ENCODE data around the gene BACH2. TPM values are rescaled to one million over a fixed set of nuclear protein-coding genes. Genes with fewer than 3 reads are reported as not detected.
"Not testable (repeated sequence)": the region's sequence is repeated elsewhere in the genome, so short reads cannot be mapped to it uniquely, and the experiment has no call there.

Gene BACH2
- total RNA-seq, 1 experiment from 2014 or later, result 0.06 TPM

DNA sequence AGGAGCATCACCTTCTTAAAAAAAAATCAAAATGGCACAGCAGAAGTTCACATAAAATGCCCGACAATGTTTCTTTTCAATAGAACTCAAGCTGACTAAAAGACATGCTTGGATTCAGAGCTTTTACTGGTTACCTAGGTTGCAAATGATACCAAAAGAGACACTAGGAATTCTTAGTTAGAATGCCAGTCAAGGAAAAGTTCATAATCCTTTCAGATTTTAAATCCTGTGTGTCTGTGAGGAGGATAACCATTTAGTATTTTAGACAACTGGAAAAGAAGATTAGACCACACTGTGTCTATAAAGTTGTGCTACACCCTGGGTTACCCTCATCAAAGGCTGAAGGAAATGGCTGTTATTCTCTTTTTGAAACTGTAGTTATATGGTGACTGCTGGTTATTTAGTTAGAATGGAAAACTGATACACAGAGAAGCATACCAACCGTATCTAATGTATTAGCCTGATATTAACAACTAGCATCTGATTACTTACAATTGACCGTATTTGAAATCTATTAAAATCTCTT lies 262.8 kb downstream of the BACH2 start:
- no peak for DNase-seq (ENCODE audit: low read depth)

DNA sequence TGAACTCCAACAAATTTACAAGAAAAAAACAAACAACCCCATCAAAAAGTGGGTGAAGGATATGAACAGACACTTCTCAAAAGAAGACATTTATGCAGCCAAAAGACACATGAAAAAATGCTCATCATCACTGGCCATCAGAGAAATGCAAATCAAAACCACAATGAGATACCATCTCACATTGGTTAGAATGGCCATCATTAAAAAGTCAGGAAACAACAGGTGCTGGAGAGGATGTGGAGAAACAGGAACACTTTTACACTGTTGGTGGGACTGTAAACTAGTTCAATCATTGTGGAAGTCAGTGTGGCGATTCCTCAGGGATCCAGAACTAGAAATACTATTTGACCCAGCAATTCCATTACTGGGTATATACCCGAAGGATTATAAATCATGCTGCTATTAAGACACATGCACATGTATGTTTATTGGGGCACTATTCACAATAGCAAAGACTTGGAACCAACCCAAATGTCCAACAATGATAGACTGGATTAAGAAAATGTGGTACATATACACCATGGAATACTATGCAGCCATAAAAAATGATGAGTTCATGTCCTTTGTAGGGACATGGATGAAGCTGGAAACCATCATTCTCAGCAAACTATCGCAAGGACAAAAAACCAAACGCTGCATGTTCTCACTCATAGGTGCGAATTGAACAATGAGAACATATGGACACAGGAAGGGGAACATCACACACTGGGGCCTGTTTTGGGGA lies 264.0 kb downstream of the BACH2 start:
- DNase-seq (ENCODE audit: low read depth), result not testable (repeated sequence)

DNA sequence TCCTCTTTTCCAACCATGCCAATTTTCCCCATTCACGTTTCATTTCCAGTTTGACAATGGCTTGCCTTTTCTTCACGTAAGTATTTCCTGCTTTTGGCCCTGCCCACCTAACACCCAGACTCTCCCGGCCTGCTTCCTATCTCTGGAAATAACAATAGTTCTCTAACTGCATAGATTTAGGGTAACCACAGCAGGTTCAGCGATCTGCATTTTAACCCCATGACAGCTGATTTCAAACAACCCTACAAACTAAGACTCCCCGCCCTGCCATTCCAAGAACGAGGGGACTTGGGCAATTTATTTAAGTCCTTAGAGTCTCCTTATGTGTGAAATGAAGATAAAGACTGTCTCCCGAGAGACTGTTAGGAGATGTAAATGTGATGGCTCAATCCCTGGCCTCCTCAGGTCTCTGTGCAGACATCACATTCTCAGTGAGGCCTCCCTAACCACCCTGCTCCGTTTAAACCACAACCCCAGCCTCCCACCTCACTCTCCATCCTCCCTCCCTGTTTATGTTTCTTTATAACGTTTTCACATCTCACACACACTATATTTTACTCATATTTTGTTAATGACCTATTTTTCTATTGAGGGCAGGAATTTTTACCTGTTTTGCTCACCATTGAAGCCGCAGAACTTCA lies 267.5 kb downstream of the BACH2 start:
- no peak for DNase-seq (ENCODE audit: low read depth)

DNA sequence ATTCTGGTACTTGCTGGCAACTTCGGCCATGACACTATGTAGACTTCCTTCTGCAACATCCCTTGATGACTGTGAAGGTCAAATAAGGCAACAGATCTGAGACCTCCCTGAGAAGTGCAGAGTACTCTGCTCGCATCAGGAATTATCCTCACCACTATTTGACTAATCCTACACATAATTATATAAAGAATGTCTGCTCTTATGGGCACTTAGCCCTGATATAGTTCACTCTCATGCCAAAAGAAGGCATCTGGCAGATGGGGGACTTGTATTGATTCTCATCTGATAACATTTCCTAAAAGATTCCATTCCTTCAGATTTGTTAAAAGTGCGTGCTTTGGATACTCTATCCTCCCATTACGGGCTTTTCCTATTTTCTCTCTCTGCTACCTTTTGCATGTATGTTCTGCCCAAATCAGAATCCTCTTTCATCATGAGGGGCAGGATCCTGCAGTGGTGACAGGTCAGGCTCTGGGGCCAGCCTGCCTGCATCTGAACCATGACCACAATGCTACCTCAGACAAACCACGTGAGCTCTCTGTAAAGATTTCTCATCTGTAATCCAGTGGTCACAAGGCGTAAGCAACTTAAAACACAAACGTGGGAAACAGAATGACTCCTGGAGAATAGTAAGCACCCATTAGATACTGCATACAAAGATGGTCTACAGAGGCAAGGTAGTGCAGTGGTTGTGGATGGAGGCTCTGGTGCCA lies 268.4 kb downstream of the BACH2 start:
- no peak for DNase-seq (ENCODE audit: low read depth)

DNA sequence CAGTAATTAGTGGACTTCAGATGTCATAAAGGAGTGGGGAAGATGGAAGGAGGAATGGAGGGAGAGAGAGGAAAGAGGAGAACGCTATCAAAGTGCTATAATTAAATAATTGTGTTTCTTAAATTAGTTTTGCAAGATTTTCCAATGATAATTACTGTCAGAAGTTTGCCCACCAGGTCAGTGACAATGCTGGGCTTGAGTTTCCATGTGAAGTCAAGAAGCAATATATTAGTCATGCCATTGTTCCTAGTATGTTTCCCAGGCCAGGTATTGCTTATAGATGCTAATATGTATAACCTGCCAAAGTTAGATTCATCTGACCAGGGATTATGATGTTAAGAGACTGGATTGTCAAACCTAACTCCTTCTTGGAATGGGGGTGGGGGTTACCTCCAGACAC lies 270.4 kb downstream of the BACH2 start:
- no peak for DNase-seq (ENCODE audit: low read depth)

DNA sequence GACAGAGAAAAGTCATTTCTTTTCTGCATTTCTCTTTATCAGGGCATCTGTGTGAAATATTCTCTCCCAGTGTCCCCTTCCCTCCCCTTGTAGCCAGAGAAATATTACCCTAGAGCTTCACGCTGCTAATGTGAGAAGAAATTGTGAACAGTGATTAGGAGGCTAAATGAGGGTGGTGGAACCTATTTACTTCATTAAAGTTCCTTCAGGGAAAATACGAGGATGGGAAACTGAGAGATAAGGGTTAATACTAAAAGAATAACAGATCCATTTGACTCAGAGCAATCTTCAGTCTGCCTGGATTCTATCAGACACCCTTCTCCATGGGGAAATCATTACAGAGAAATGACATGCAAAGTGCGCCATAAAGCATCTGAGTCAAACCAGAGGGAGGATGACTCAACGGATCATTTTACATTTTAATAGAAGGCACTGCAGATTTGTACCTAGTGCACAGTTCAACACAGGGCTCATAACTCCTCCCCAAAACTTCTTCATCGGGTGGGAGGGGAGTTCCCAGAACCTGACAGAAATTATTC lies 271.1 kb downstream of the BACH2 start:
- peak; percentile 90 for DNase-seq (ENCODE audit: low read depth)

DNA sequence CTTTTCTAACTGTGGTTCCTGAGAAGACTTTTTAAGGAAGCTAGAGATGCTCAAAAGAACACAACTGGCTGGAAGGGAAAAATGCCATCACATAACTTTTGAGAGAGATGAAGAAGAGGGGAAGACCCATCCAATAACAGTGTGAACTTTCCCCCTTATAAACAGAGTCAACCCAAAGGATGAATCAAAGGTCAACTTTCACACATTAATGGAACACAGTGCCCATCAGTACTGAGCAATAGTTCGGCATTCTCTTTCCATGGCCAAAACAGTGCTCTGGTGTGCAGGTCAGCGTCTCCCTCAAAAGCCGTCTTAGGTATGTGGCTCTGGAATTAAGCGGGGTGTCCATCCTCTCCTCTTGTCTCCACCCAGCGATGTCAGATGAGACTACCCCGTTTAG lies 272.0 kb downstream of the BACH2 start:
- DNase-seq (ENCODE audit: low read depth), result no peak

DNA sequence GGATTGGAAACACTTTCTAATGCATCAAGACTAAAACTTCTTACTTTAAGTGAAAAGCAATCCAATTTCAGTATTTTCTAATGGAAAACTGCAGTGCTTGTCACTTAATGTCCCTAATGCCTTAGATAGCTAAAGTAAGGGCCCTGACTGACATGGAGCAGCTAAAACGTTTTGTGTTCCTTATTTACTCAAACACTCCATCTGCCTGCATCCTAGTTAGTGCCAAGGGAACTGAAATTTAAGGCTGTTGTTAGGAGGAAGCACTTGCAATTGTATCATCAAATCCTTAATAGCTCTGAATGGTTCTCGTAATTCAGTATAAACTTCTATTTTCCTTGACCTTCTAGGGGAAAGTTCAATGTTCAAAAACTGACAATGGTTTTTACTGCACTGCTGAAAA lies 274.9 kb downstream of the BACH2 start:
- DNase-seq (ENCODE audit: low read depth), result no peak

DNA sequence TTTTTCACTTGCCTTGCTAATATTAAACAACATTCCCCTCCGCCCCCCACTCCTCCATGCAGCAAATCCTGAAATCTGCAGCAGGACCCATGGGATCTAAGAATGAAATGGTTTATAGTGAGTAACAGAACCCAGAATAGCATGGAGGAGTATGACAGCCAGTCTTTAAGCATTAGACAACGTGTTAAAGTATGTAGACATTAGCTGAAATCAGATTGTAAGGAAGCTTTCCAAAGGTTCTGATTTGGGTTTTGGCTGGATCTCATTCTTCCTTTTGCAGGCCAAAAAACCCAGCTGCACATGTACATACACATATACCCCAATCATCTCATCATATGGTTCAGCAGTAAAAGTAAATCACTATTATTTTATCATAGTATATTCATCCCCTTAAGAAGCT lies 275.9 kb downstream of the BACH2 start:
- DNase-seq (ENCODE audit: low read depth), result no peak

DNA sequence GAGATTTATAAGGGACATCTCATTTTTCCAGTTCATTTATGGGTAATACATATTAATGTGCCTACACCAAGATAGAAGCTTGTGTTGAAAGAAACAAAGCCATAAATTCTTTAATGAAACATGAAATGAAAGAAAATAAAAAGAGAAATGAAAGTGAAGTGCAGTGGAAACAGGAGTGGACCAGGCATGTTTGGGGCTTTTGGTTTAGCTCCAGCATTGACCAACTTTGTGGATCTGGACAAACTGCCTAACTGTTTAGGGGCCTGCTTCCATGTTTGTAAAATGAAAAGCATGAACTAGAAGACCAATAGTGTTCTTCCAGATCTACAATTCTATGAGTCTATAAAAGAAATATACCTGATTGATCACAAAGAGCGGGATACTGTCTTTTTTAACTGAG lies 277.4 kb downstream of the BACH2 start:
- DNase-seq (ENCODE audit: low read depth), result no peak

DNA sequence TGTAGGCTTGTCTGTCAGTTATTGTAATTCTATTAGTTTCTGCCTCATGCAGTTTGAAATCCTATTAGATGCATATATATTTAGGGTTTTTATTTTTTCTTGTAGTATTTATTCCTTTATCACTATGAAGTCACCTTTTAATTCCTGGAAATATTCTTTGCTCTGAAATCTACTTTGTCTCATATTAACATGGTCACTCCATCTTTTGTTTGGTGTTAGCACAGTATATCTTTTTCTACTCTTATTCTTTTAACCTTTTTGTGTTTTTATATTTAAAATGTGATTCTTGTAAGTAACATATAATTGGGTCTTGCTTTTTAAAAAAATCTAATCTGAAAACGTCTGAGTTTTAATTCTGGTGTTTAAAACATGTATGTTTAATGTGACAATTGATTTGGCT lies 280.8 kb downstream of the BACH2 start:
- no peak for DNase-seq (ENCODE audit: low read depth)

DNA sequence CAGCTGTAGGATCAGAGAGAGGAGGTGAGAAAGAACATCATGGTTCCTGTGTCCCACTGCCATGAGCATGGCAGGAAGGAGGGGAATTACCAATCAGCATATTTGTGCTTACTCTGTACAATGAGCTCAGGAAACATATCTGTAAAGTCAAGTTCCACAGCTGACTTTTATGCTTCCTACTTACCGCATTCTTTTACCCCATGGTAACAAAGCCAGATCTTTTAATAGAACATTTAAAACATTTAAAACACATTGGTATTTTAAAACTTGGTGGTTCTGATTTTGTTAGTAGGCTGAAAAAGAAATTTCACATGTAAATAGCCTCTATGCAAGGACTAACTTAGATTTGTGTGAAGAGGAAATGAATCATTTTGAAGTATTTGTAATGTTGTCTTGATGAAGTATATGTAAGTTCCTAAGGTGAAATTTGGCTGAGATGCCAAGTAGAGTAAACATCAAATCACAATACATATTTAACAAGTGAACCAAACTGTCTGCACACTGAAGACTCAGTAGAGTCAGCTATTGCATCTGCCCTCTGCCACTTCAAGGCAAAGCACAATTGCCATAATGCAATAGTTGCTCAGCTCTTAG lies 287.6 kb downstream of the BACH2 start:
- DNase-seq (ENCODE audit: low read depth), result peak; percentile 38

DNA sequence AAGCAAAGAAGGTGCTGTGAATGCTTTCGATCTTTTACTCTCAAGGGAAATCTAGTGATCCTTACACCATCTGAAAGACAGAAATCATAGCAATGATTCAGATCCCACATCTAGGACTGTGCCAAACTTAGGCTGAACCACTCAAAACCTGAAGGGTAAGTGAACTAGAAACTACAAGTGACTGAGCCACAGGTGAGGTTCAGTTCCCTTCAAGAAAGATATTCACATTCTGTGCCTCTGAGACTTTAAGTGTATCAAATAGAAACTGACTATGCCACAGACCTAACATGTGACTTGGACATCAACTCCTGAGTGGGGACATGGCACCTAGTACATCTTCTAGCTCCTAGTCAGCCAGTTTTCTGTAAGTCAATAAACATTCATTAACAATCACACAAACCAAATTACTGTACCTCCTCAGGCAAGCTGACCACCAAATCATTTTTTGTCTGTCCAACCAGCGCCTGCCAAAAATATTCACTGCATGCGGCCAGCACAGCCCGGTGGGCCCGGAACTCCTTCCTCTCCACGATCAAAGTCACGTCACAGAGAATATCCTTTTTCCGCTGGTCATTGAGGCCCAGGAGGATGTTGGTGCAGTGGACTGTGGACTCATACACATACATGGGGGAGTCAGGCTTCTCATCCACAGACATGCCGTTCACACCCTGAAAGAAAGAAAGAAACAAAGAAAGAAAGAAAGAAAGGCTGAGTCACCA lies 288.3 kb downstream of the BACH2 start:
- no peak for DNase-seq (ENCODE audit: low read depth)

DNA sequence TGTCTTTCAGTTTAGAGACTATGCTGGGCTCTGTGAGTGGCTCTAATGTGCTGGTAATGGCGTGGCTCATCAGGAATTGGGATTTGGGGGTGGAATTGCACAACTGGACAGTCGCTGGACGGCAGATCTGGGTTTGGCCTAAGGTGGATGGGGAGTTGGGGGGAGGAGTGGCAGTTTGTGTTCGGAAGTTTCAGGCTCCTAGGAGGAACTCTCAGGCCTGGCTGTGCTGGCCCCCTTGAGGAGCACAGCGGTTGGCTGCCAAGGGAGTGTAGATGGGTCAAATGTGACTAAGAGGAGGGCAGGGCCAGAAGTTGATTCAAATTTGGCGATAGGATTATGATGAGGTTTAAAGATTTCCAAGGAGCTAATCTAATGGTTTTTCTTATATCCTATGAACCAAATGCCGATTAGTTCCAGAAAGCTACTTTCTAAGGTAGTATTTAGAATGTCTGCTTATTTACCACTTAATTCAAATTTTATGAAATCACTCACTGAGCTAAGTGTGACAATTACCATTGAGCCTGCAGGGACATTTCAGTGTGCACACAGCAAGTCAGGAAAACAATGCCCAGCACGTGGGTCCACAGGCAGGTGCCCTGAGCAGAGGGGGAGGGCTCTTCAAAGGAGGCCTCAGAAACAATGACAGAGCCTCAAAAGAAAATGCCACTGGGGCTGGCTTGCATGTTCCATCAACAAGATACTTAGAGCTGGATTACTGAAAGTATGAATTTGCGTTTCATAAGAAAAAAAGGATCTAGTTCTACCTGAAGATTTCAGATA lies 291.4 kb downstream of the BACH2 start:
- DNase-seq (ENCODE audit: low read depth), result no peak

DNA sequence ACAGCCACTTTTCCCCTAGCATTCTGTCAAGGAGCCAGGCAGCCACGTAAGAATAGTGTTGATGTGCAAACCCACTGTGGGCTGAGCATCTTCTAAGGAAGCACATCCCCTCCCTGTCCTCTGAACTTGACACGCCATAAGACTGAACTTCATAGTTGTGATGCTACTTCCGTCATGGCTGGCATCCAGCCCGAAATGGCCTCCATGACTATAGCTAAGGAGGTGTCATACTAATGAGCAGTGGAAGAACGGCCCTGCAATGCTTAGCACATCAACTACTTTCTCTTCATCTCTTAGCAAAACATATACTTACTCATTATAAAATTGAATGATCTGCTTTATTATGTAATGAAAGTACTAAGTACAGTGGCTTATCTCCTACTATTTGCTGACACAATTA lies 292.1 kb downstream of the BACH2 start:
- no peak for DNase-seq (ENCODE audit: low read depth)

DNA sequence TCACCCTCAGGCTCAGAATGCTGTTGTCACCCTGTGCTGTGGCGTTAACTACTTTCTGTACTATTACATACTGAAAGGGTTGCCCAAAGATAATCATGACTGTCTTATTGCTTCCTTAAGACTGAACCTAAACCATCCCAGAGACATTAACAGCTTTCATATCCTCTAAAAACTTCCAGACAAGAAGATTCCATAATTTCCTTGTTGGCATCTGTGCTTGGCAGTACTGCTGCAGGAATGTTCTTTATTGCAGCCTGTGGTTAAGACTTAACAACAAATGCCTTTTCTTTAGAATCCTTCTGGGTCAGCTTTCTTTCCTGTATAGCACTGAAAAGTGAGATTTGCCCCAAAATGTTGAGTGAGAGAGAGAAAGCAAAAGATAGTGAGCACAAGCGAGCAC lies 292.7 kb downstream of the BACH2 start:
- peak; percentile 39 for DNase-seq (ENCODE audit: low read depth)

DNA sequence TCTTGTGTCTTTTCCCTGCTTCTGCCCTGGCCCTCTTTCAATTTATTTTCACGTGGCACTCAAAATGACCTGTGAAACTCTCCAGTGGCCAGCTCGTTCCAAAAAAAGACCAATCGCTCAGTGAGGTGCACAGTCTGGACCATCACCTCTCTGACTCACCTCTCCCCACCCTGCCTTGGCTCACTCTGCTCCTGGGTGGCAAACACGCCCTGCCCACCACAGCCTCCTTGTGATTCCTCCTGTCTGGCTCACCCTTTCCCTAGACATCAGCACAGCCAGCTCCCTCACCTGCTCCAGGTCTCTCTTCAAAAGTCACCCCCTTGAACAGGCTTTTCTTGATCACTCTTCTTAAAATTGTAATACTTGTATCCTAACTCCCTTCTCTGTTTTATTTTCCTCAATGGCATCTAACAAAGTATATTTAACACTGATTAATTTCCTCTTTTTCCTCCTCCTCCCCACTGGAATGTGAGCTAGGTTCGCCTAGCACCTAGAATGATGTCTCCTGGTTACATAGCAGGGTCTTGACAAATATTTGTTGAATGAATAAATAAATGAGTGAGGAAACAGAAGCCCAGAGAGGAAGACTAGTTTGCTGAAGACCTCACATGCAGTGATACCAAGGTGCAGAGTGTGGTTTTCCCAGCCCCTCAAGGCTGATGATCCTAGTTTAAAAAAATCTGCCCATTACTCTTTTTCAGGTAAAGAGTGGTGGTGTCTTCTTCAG lies 293.4 kb downstream of the BACH2 start:
- DNase-seq (ENCODE audit: low read depth), result no peak

DNA sequence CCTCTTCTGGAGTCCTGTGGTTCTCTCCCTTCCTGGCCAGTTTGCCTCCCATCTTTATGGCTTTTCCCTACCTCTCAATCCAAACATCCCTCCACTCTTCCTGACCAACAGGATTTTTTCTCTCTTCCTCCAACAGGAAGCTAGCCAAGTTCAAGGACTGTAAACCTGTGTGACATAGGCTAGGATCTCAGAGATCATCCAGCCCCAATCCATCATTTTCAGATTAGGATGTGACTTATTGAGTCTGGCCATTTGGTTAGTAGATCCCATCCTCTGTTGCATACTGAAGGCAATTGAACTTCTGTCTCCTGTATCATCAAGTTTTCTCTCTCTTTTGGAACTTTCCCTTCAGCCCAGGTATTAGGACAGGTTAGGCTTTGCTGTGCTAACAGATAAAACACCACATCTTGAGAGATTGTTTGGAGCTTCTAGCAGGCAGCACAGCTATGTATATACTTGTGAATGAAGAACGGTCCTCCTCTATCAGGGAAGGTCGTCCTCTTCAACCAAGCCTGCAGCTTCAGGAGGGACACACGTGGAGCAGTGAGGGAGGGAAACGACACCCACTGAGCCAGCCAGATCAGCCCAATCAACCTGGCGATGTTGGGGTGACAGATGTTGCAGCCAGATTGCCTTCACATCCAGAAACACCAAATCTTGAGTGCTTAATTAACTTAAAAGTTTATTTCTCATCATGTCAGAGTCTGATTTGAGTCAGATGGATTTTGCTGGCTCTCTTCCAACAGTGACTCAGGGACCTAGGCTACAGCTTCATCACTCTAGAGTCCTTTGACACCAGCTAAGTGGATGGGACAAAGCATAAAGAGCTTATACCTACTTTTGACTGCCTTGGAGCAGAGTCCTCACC lies 295.5 kb downstream of the BACH2 start:
- peak; percentile 58 for DNase-seq (ENCODE audit: low read depth)
